PC-9 (cell line): ENCODE measurements around the gene FOXJ3. TPM values are rescaled to one million over a fixed set of nuclear protein-coding genes. Genes with fewer than 3 reads are reported as not detected.

Experiments used
- BruUV-seq: library from RNA; stranded (reverse); fragments of 400-500 nt; replicated peaks from 2 replicates; lab custom pipeline; 2021; lab: Mats Ljungman, UMichigan
- CTCF ChIA-PET: fragments of 300-600 bp; sonication (Branson Sonifier 250); formaldehyde crosslinking; loops from one replicate; lab custom pipeline; 2022; ENCODE audit warnings: antibody characterized with exemption; lab: Charles Lee
- POLR2A ChIA-PET: fragments of 300-600 bp; sonication (Branson Sonifier 250); formaldehyde crosslinking; loops from one replicate; lab custom pipeline; 2022; ENCODE audit warnings: antibody characterized with exemption; ENCODE audit not compliant: unreplicated experiment; lab: Charles Lee
- DNase-seq, 2 experiments: peaks; one replicate each; pipeline versions ENCODE4 v3.0.0 to v3.0.0-alpha.2; 2015 to 2022; ENCODE audit warnings: mixed read lengths in 1 of 2
- H2AFZ ChIP-seq: fragments of 200-600 bp; sonication (generic); 2 replicates; pipeline ENCODE4 v1.8.1; 2017; ENCODE audit warnings: antibody characterized with exemption
- H3F3A ChIP-seq: fragments of 200-600 bp; sonication (generic); 2 replicates; pipeline ENCODE4 v1.8.1; 2017; ENCODE audit warnings: antibody characterized with exemption, mild to moderate bottlenecking, low read depth; ENCODE audit not compliant: insufficient read depth
- H3K27ac ChIP-seq: fragments of 200-600 bp; sonication (generic); 2 replicates; pipeline ENCODE4 v1.6.1; 2016; ENCODE audit warnings: mixed run types
- H3K27me3 ChIP-seq: fragments of 200-600 bp; sonication (generic); 2 replicates; pipeline ENCODE4 v1.6.1; 2016; ENCODE audit warnings: low read depth, mixed run types; ENCODE audit not compliant: insufficient read depth
- H3K36me3 ChIP-seq: fragments of 200-600 bp; sonication (generic); 2 replicates; pipeline ENCODE4 v1.6.1; 2016; ENCODE audit warnings: low read depth, mixed run types
- H3K4me1 ChIP-seq: fragments of 200-600 bp; sonication (generic); replicated peaks from 2 replicates; pipeline ENCODE4 v1.6.1; 2016; ENCODE audit warnings: mixed run types; ENCODE audit not compliant: insufficient read depth
- H3K4me2 ChIP-seq: fragments of 200-600 bp; sonication (generic); 2 replicates; pipeline ENCODE4 v1.6.1; 2017; ENCODE audit warnings: mixed run types
- H3K4me3 ChIP-seq: fragments of 200-600 bp; sonication (generic); 2 replicates; pipeline ENCODE4 v1.6.1; 2016; ENCODE audit warnings: mixed run types
- H3K79me2 ChIP-seq: fragments of 200-600 bp; sonication (generic); 2 replicates; pipeline ENCODE4 v1.6.1; 2017; ENCODE audit warnings: low read depth, mixed run types
- H3K9me2 ChIP-seq: fragments of 200-600 bp; sonication (generic); 2 replicates; pipeline ENCODE4 v1.8.1; 2017; ENCODE audit warnings: mild to moderate bottlenecking; ENCODE audit not compliant: insufficient read depth
- H3K9me3 ChIP-seq: fragments of 200-600 bp; sonication (generic); 2 replicates; pipeline ENCODE4 v1.8.1; 2016; ENCODE audit warnings: low read depth; ENCODE audit not compliant: insufficient read depth
- H4K20me1 ChIP-seq: fragments of 200-600 bp; sonication (generic); 2 replicates; pipeline ENCODE4 v1.8.1; 2017; ENCODE audit not compliant: insufficient read depth
- EZH2 ChIP-seq: fragments of 200-600 bp; sonication (generic); IDR thresholded peaks from 2 replicates; pipeline ENCODE4 v1.8.0; 2017; ENCODE audit warnings: antibody characterized with exemption, low read depth
- intact Hi-C: fragments of 100-400 bp; cut with micrococcal nuclease; formaldehyde crosslinking; loops from one replicate; pipeline ENCODE4 v1.10.0; 2022; ENCODE audit not compliant: unreplicated experiment
- total RNA-seq: library from RNA; stranded (reverse); gene quantifications from 2 replicates; pipeline ENCODE4 v1.2.3, GENCODE V29; 2021
- TF ChIP-seq, protein P1 (sequence below): fragments of 200-600 bp; sonication (generic); conservative IDR thresholded peaks from 2 replicates; pipeline ENCODE4 v1.6.1; 2017; ENCODE audit warnings: mixed run types, antibody characterized with exemption, mild to moderate bottlenecking, moderate library complexity

Gene FOXJ3
- total RNA-seq, 1 experiment from 2014 or later, result 60.4 TPM

DNA sequence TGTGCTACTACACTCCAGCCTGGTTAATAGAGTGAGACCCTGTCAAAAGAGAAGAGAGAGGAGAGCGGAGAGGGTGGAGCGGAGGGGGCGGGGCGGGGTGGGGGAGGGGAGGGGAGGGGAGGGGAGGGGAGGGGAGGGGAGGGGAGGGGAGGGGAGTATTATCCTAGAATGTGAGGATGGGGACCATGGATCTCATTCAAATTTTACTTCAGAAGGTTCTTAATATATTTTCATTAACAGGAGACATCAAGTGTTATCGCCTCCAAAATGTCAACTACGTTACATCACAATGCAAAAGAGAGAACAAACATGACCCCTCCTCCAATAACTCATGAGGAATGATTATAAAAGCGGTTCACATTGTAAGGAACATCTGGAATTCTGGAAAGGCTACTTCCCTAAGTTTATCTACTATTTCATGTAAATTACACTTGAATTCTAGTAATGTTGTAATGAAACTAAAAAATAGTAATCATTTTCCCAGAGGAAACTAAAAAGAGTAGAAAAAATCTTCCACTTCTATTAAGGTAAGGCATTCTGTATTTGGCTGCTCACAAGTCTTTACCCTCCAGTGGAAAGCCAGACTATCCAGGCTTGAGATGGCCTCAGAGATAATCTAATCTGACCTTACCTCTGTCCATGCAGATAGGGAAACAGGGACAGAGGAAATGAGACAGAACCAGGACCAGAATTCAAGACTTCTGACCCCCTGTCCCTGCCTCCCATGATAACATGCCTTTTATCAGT is 151.7 kb downstream of the FOXJ3 start:
- peaks cover 19% of the 10 kb centered on the region; the same call in 1 of the 2 replicates for H3F3A ChIP-seq
- POLR2A ChIA-PET, result interaction anchor here (0.5 kb wide), 1 partner anchor 18 kb away, joined by 3 read pairs; no protein-coding TSS in a partner anchor
- CTCF ChIA-PET, result interaction anchor here (0.6 kb wide), 1 partner anchor 1424 kb away, joined by 7 read pairs; no protein-coding TSS in a partner anchor

DNA sequence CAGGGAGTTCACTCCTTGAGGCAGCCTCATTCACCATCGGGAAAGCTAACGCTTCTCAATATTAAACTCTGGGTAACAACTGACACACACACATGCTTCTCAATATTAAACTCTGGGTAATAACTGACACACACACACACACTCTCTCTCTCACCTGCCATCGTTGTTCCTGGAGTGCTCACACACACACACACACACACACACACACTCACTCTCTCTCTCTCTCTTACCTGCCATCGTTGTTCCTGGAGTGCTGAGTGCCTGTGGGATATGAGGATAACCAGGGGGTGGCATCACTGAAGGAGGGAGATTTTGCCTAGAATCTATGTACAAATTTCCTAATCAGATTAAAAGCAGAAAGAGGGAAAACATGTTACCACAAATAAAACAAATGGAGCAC is 153.3 kb downstream of the FOXJ3 start:
- Histone ChIP-seq H3F3A (peaks cover 32% of the 10 kb centered on the region; the same call in 1 of the 2 replicates), H3K79me2 (no peaks in the 10 kb centered on the region; the same call in 1 of the 2 replicates), H4K20me1 (0 out of 2 replicates have a peak, but pooled peaks cover 2% of the 10 kb centered on the region), H3K27me3 (no peaks in the 10 kb centered on the region), H3K9me2 (no peaks in the 10 kb centered on the region), H3K9me3 (no peaks in the 10 kb centered on the region), H3K27ac (no peak overlapping the region), H3K4me3 (no peak overlapping the region), H2AFZ (no peak overlapping the region), H3K4me1 (no peaks in the 10 kb centered on the region), H3K36me3 (peaks cover 12% of the 10 kb centered on the region), H3K4me2 (no peak overlapping the region)
- intact Hi-C loops, result no loop called here
- TF ChIP-seq, protein P1, sequence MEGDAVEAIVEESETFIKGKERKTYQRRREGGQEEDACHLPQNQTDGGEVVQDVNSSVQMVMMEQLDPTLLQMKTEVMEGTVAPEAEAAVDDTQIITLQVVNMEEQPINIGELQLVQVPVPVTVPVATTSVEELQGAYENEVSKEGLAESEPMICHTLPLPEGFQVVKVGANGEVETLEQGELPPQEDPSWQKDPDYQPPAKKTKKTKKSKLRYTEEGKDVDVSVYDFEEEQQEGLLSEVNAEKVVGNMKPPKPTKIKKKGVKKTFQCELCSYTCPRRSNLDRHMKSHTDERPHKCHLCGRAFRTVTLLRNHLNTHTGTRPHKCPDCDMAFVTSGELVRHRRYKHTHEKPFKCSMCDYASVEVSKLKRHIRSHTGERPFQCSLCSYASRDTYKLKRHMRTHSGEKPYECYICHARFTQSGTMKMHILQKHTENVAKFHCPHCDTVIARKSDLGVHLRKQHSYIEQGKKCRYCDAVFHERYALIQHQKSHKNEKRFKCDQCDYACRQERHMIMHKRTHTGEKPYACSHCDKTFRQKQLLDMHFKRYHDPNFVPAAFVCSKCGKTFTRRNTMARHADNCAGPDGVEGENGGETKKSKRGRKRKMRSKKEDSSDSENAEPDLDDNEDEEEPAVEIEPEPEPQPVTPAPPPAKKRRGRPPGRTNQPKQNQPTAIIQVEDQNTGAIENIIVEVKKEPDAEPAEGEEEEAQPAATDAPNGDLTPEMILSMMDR, result no peak
- TF ChIP-seq EZH2, result no peak
- no TSS peak for BruUV-seq
- CTCF ChIA-PET, result no interaction called here
- POLR2A ChIA-PET, result no interaction called here
- DNase-seq, result no peak

More for the DNA sequence above, 151.7 kb downstream of the FOXJ3 start:
- no peak for DNase-seq
- Histone ChIP-seq H3K4me3 (no peak overlapping the region), H3K9me2 (no peaks in the 10 kb centered on the region), H2AFZ (no peak overlapping the region), H3K27ac (no peak overlapping the region), H3K4me2 (no peak overlapping the region), H3K36me3 (peaks cover 21% of the 10 kb centered on the region), H4K20me1 (no peaks in the 10 kb centered on the region), H3K4me1 (no peaks in the 10 kb centered on the region), H3K27me3 (no peaks in the 10 kb centered on the region), H3K79me2 (no peaks in the 10 kb centered on the region), H3K9me3 (no peaks in the 10 kb centered on the region)
- intact Hi-C loops, result no loop called here
- TF ChIP-seq, protein P1, result no peak
- no peak for TF ChIP-seq EZH2
- BruUV-seq, result no TSS peak

DNA sequence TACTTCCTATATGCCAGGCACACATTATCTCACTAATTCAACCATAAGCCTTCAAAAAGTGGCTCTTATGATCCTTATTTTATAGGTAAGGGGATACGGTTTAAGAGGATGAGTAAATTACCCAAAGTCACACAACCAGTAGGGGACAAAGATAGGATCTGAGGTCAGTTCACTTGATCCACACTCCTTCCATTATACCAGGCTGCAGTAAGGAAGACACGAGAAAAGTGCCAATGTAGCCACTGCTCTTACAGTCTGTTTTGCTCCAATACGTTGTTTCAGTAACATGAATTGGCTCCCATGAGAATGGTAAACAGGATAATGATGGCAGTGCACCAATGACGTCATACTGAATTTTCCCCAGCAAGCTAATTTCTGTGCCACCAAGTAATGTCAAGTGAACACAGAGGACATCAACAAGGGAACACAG is 155.1 kb downstream of the FOXJ3 start:
- TF ChIP-seq, protein P1, result no peak
- TF ChIP-seq EZH2, result no peak
- Histone ChIP-seq H2AFZ (no peak overlapping the region), H4K20me1 (0 out of 2 replicates have a peak, but pooled peaks cover 3% of the 10 kb centered on the region), H3K27me3 (no peaks in the 10 kb centered on the region), H3K79me2 (no peaks in the 10 kb centered on the region; the same call in 1 of the 2 replicates), H3K27ac (no peak overlapping the region), H3K9me2 (no peaks in the 10 kb centered on the region), H3K4me1 (peaks cover under 1% of the 10 kb centered on the region; the same call in 1 of the 2 replicates), H3K36me3 (peaks cover 4% of the 10 kb centered on the region), H3K4me3 (no peak overlapping the region), H3K4me2 (no peak overlapping the region), H3F3A (peaks cover 38% of the 10 kb centered on the region), H3K9me3 (no peaks in the 10 kb centered on the region)
- POLR2A ChIA-PET, result no interaction called here
- no peak for DNase-seq
- CTCF ChIA-PET, result interaction anchor here (0.6 kb wide), 1 partner anchor 434 kb away, joined by 3 read pairs; no protein-coding TSS in a partner anchor
- no TSS peak for BruUV-seq
- intact Hi-C loops, result loop anchor here (10.0 kb wide), 1 partner anchor 275 kb away; the partner anchor contains the start of genes PPCS and ZMYND12
